ENCODE measurements around the gene SHLD1. TPM values are rescaled to one million over a fixed set of nuclear protein-coding genes. Genes with fewer than 3 reads are reported as not detected.

Gene SHLD1
- total RNA-seq, 4 donors from 2014 or later: 4.0 to 11.7 (median 4.7) TPM

- TF ChIP-seq POLR2A (IDR thresholded peaks at IDR 0.05): no peak
- TF ChIP-seq CTCF (IDR thresholded peaks at IDR 0.05): no peak
- H3K4me1 ChIP-seq: peaks cover 0 to 21% of the 10 kb centered on the region in 2 donors
- no peak overlapping the region for H3K27ac ChIP-seq
- no peaks in the 10 kb centered on the region for H3K36me3 ChIP-seq
- WGBS, 2 donors: 60 to 65% methylated on average over 9 of the region's 9 CpGs
- no peak for DNase-seq
- intact Hi-C loops (cut with DNase I): no loop called here
- H3K27me3 ChIP-seq: no peaks in the 10 kb centered on the region
- no peaks in the 10 kb centered on the region for H3K9me3 ChIP-seq
- no peak overlapping the region for H3K4me3 ChIP-seq (replicated peaks in 1 of 3)
Observed at GRCh38 chr20:5825130-5825719, 75.0 kb downstream of the SHLD1 start.

GRCh38 chr20:5827098-5827853, 77.1 kb downstream of the SHLD1 start:
- 89 to 90% methylated on average over 11 to 15 of the region's 15 CpGs for WGBS, 2 donors
- H3K27ac ChIP-seq: no peak overlapping the region
- H3K27me3 ChIP-seq: no peaks in the 10 kb centered on the region
- no peak overlapping the region for H3K4me3 ChIP-seq (replicated peaks in 1 of 3)
- no peaks in the 10 kb centered on the region for H3K9me3 ChIP-seq
- no peak for DNase-seq
- TF ChIP-seq CTCF (IDR thresholded peaks at IDR 0.05) (no peak), POLR2A (IDR thresholded peaks at IDR 0.05) (no peak)
- intact Hi-C loops (cut with DNase I): no loop called here
- peaks cover 0 to 13% of the 10 kb centered on the region in 2 donors for H3K4me1 ChIP-seq
- H3K36me3 ChIP-seq: no peaks in the 10 kb centered on the region

- DNase-seq: no peak
- Histone ChIP-seq H3K36me3 (no peaks in the 10 kb centered on the region), H3K27me3 (no peaks in the 10 kb centered on the region), H3K27ac (no peak overlapping the region), H3K4me3 (replicated peaks in 1 of 3) (no peak overlapping the region), H3K9me3 (no peaks in the 10 kb centered on the region), H3K4me1 (peaks cover 0 to 7% of the 10 kb centered on the region in 2 donors)
- intact Hi-C loops (cut with DNase I): no loop called here
- no peak for TF ChIP-seq POLR2A (IDR thresholded peaks at IDR 0.05)
- no peak for TF ChIP-seq CTCF (IDR thresholded peaks at IDR 0.05)
- whole genome bisulfite sequencing, 2 donors: 95 to 98% methylated on average over 1 of the region's 1 CpG
Observed at GRCh38 chr20:5827861-5828260, 77.7 kb downstream of the SHLD1 start.

GRCh38 chr20:5829241-5829809, 79.1 kb downstream of the SHLD1 start:
- TF ChIP-seq POLR2A (IDR thresholded peaks at IDR 0.05): no peak
- no peak for TF ChIP-seq CTCF (IDR thresholded peaks at IDR 0.05)
- WGBS, 2 donors: 76 to 82% methylated on average over 3 of the region's 3 CpGs

More at GRCh38 chr20:5829241-5829809, 79.1 kb downstream of the SHLD1 start:
- no peaks in the 10 kb centered on the region for H3K27me3 ChIP-seq
- no peaks in the 10 kb centered on the region for H3K36me3 ChIP-seq
- no peaks in the 10 kb centered on the region for H3K9me3 ChIP-seq
- DNase-seq: no peak
- peaks cover 0 to 10% of the 10 kb centered on the region in 2 donors for H3K4me1 ChIP-seq
- no peak overlapping the region for H3K4me3 ChIP-seq (replicated peaks in 1 of 3)
- intact Hi-C loops (cut with DNase I): no loop called here
- H3K27ac ChIP-seq: no peak overlapping the region
